Upper lobe of left lung (tissue), 4 donors: ENCODE data around the gene B4GALNT3.

Experiments used
- POLR2A ChIP-seq, 4 donors: fragments of 450-650 bp; IDR thresholded peaks; one replicate each; pipeline ENCODE4 v1.5.1; 2016 to 2017; ENCODE audit warnings: antibody characterized with exemption in 4 of 4, mild to moderate bottlenecking in 2 of 4
- POLR2AphosphoS5 ChIP-seq, 2 donors: sonication (generic); formaldehyde crosslinking; IDR thresholded peaks; one replicate each; pipeline ENCODE4 v1.5.1; 2017; ENCODE audit warnings: antibody characterized with exemption in 2 of 2
- TF ChIP-seq, protein P1 (sequence below), 6 experiments: fragments of 450-650 bp in 4 of 6; fragments of 200-600 bp in 2 of 6; sonication (generic) in 2 of 6; IDR thresholded peaks; one replicate each; pipeline ENCODE4 v1.5.1; 2016 to 2019; ENCODE audit warnings: antibody characterized with exemption in 6 of 6

DNA sequence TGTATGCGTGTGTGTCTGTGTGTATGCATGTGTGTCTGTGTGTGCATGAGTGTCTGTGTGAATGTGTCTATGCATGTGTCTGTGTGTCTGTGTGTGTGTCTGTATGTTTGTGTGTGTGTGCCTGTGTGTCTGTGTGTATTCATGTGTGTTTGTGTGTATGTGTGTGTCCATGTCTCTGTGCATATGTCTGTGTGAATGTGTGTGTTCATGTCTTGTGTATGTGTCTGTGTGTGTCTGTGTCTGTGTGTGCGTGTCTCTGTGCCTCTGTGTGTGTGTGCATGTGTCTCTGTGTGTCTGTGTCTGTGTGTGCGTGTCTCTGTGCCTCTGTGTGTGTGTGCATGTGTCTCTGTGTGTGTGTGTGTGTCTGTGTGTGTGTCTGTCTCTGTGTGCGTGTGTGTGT, 121.1 kb downstream of the B4GALNT3 start:
- TF ChIP-seq POLR2A (IDR thresholded peaks at IDR 0.05) (no peak), POLR2AphosphoS5 (IDR thresholded peaks at IDR 0.05) (no peak)
- TF ChIP-seq, protein P1, sequence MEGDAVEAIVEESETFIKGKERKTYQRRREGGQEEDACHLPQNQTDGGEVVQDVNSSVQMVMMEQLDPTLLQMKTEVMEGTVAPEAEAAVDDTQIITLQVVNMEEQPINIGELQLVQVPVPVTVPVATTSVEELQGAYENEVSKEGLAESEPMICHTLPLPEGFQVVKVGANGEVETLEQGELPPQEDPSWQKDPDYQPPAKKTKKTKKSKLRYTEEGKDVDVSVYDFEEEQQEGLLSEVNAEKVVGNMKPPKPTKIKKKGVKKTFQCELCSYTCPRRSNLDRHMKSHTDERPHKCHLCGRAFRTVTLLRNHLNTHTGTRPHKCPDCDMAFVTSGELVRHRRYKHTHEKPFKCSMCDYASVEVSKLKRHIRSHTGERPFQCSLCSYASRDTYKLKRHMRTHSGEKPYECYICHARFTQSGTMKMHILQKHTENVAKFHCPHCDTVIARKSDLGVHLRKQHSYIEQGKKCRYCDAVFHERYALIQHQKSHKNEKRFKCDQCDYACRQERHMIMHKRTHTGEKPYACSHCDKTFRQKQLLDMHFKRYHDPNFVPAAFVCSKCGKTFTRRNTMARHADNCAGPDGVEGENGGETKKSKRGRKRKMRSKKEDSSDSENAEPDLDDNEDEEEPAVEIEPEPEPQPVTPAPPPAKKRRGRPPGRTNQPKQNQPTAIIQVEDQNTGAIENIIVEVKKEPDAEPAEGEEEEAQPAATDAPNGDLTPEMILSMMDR (IDR thresholded peaks at IDR 0.05): no peak
